Psoas muscle (tissue), 8 donors: ENCODE measurements around the gene BIN2. TPM values are rescaled to one million over a fixed set of nuclear protein-coding genes. Genes with fewer than 3 reads are reported as not detected.

Experiments
- ATAC-seq, 4 donors: fragments of 200-7000 bp; cut with Tn5 transposase; one replicate each; pipeline ENCODE4 v1.9.1; 2020; ENCODE audit warnings: moderate library complexity in 3 of 4, mild to moderate bottlenecking in 2 of 4
- DNase-seq, 2 donors: peaks; one replicate each; pipeline ENCODE4 v3.0.0-alpha.2; 2020
- H3K27ac ChIP-seq: fragments of 200-600 bp; one replicate; pipeline ENCODE4 v1.8.0; 2022
- H3K27me3 ChIP-seq, 3 donors: fragments of 200-600 bp in 1 of 3; one replicate each; pipeline versions ENCODE4 v1.6.1 to v1.8.0; 2013 to 2022; ENCODE audit warnings: low read length in 2 of 3, mild to moderate bottlenecking in 2 of 3, moderate library complexity in 1 of 3; ENCODE audit not compliant: insufficient read depth in 3 of 3
- H3K36me3 ChIP-seq, 2 donors: fragments of 200-600 bp in 1 of 2; one replicate each; pipeline versions ENCODE4 v1.6.1 to v1.8.0; 2013 to 2022; ENCODE audit warnings: low read depth in 1 of 2, mild to moderate bottlenecking in 1 of 2, moderate library complexity in 1 of 2; ENCODE audit not compliant: insufficient read depth in 1 of 2
- H3K4me1 ChIP-seq: fragments of 200-600 bp; one replicate; pipeline ENCODE4 v1.8.0; 2022
- H3K4me3 ChIP-seq: fragments of 200-600 bp; one replicate; pipeline ENCODE4 v1.8.0; 2022; ENCODE audit warnings: mild to moderate bottlenecking
- H3K9me3 ChIP-seq: fragments of 200-600 bp; one replicate; pipeline ENCODE4 v1.8.0; 2022
- CTCF ChIP-seq: fragments of 200-600 bp; IDR thresholded peaks from one replicate; pipeline ENCODE4 v1.8.0; 2022; ENCODE audit warnings: antibody characterized with exemption
- WGBS, 3 donors: extraction: QIAGEN DNeasy Blood & Tissue Kit; methylation state at CpG; one replicate each; pipeline versions ENCODE4 v1.1.6 to v1.1.7; 2013; 5-methylcytosine and 5-hydroxymethylcytosine counted together
- intact Hi-C, 2 donors: fragments of 100-400 bp; cut with DNase I; formaldehyde crosslinking; loops; one replicate each; pipeline versions ENCODE4 v1.11.0 to v1.14.2; 2022
- polyA plus RNA-seq, 3 donors: library from polyadenylated mRNA; stranded (reverse); fragments of 200-250 nt; gene quantifications; one replicate each; pipeline ENCODE4 v1.2.3, GENCODE V29; 2013
- total RNA-seq, 4 donors: library from RNA; stranded (reverse); fragmentation: NEBNext Ultra II Directional in 2 of 4; extraction: Animal tissue kit (Norgen Biotek cat#: 25700) in 2 of 4; gene quantifications; one replicate each; pipeline versions ENCODE4 v1.2.1 to v1.2.4, GENCODE V29; 2021 to 2023
- donor health status: healthy with polysubstance abuse.
- donor health status: DM: no; HTN: no; CAD: no; lungs with moderate emphysema.
- donor health status: Bipolar disorder and iron deficiency.
- donor health status: healthy.
- donor health status: DM: yes; HTN: yes; CAD: no.
- donor health status: DM: no; HTN: no; CAD: no.
- donor health status: DM: no; HTN: no; CAD: no.
- donor health status: DM: yes; HTN: yes; CAD: no.

Gene BIN2
- total and polyA plus RNA-seq, 7 donors = 0.37 to 2.0 (median 0.81) TPM

GRCh38 chr12:51370667-51371066 is 46.7 kb upstream of the BIN2 start:
- ATAC-seq (no peak), DNase-seq (no peak)
- H3K4me1 ChIP-seq = peaks cover 13% of the 10 kb centered on the region
- no peak for TF ChIP-seq CTCF
- no peak overlapping the region for H3K27ac ChIP-seq
- no peak overlapping the region for H3K4me3 ChIP-seq
- H3K36me3 ChIP-seq = no peaks in the 10 kb centered on the region
- intact Hi-C loops = no loop called here
- 84 to 89% (median 87%) methylated on average over 9 of the region's 9 CpGs for WGBS, 3 donors
- H3K9me3 ChIP-seq = no peaks in the 10 kb centered on the region
- H3K27me3 ChIP-seq = no peaks in the 10 kb centered on the region

- DNase-seq (no peak), ATAC-seq (no peak)
- Histone ChIP-seq H3K27me3 (no peaks in the 10 kb centered on the region), H3K36me3 (no peaks in the 10 kb centered on the region), H3K4me1 (peaks cover 13% of the 10 kb centered on the region), H3K9me3 (no peaks in the 10 kb centered on the region), H3K4me3 (no peak overlapping the region), H3K27ac (no peak overlapping the region)
- no peak for TF ChIP-seq CTCF
- 83 to 93% (median 89%) methylated on average over 4 of the region's 4 CpGs for WGBS, 3 donors
- intact Hi-C loops = no loop called here
These were observed 45.6 kb upstream of the BIN2 start for GRCh38 chr12:51369581-51369980.

- H3K27ac ChIP-seq = no peak overlapping the region
- no peaks in the 10 kb centered on the region for H3K36me3 ChIP-seq
- ATAC-seq (no peak), DNase-seq (peak; percentile 26 to 69)
- no peak for TF ChIP-seq CTCF
- no peaks in the 10 kb centered on the region for H3K27me3 ChIP-seq
- peaks cover 13% of the 10 kb centered on the region for H3K4me1 ChIP-seq
- no peaks in the 10 kb centered on the region for H3K9me3 ChIP-seq
- H3K4me3 ChIP-seq = no peak overlapping the region
- intact Hi-C loops = no loop called here
- WGBS, 3 donors = 75 to 83% (median 75%) methylated on average over 17 of the region's 17 CpGs
These were observed 44.9 kb upstream of the BIN2 start for GRCh38 chr12:51368640-51369517.

GRCh38 chr12:51365276-51365675 is 41.3 kb upstream of the BIN2 start:
- H3K36me3 ChIP-seq = no peaks in the 10 kb centered on the region
- H3K27me3 ChIP-seq = peaks cover 0 to under 1% (median 0%) of the 10 kb centered on the region in 3 donors
- DNase-seq (no peak), ATAC-seq (no peak)
- no peak for TF ChIP-seq CTCF
- H3K27ac ChIP-seq = no peak overlapping the region
- no peak overlapping the region for H3K4me3 ChIP-seq
- intact Hi-C loops = no loop called here
- no peaks in the 10 kb centered on the region for H3K9me3 ChIP-seq
- WGBS, 3 donors = 92 to 97% (median 96%) methylated on average over 10 of the region's 10 CpGs
- H3K4me1 ChIP-seq = no peaks in the 10 kb centered on the region

GRCh38 chr12:51364001-51364400 is 40.0 kb upstream of the BIN2 start:
- H3K9me3 ChIP-seq = no peaks in the 10 kb centered on the region
- no peaks in the 10 kb centered on the region for H3K36me3 ChIP-seq
- H3K27ac ChIP-seq = no peak overlapping the region
- no peak overlapping the region for H3K4me3 ChIP-seq
- ATAC-seq (no peak), DNase-seq (no peak)
- WGBS, 3 donors = 89 to 93% (median 90%) methylated on average over 11 of the region's 11 CpGs
- no peaks in the 10 kb centered on the region for H3K4me1 ChIP-seq
- peaks cover 0 to 5% (median 0%) of the 10 kb centered on the region in 3 donors for H3K27me3 ChIP-seq
- TF ChIP-seq CTCF = no peak
- intact Hi-C loops = no loop called here
